Fibroblast of the aortic adventitia (primary cell): ENCODE measurements around the gene WDR18. TPM values are rescaled to one million over a fixed set of nuclear protein-coding genes. Genes with fewer than 3 reads are reported as not detected.

ENCODE experiments used
- DNase-seq: peaks from one replicate; pipeline ENCODE4 v3.0.0-alpha.2; 2010; ENCODE audit warnings: low read depth
- H3K4me3 ChIP-seq: 2 replicates; pipeline ENCODE4 v1.5.1; 2011; ENCODE audit warnings: low read depth, mild to moderate bottlenecking, control low read depth, low read length, moderate library complexity
- CTCF ChIP-seq: IDR thresholded peaks from 2 replicates; pipeline ENCODE4 v1.5.1; 2011; ENCODE audit warnings: mild to moderate bottlenecking, low read length, control low read depth, inconsistent platforms; ENCODE audit not compliant: insufficient read depth
- total RNA-seq: library from RNA; depleted of rRNA; stranded (reverse); fragments of >200 nt; gene quantifications from 2 replicates; pipeline ENCODE4 v1.2.3, GENCODE V29; 2012; ENCODE audit warnings: low replicate concordance

Gene WDR18
- total RNA-seq, 1 donor: 45.0 TPM

DNA sequence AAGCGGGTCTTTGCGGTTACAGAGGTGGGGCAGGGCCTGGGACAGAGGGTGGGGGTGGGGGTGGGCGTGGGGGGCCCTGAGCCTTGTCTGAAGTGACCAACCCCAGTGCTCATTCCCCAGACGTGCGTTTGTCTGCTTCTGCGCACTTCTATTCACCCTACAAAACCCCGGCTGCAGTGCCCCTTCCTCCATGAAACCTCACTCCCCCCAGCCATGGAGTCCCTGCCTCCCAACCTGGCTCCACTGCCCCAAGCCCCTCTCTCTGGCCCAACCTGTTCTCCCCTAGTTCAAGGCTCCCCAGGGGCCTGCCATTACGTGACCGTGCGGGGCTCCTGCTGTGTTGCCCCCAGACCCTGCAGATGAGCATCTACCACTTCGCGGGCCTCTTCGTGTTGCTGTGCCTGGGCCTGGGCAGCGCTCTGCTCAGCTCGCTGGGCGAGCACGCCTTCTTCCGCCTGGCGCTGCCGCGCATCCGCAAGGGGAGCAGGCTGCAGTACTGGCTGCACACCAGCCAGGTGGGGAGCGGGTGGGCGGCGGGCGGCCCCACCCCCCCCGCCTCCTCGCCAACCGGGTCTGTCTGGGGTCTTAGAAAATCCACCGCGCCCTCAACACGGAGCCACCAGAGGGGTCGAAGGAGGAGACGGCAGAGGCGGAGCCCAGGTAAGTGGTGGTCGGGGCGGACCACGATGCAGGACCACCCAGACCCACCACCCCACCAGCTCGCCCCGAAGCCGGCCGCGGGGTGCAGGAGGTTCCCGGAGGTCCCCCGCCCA is 24.3 kb downstream of the WDR18 start:
- TF ChIP-seq CTCF: no peak
- no peak overlapping the region for H3K4me3 ChIP-seq
- DNase-seq: no peak

DNA sequence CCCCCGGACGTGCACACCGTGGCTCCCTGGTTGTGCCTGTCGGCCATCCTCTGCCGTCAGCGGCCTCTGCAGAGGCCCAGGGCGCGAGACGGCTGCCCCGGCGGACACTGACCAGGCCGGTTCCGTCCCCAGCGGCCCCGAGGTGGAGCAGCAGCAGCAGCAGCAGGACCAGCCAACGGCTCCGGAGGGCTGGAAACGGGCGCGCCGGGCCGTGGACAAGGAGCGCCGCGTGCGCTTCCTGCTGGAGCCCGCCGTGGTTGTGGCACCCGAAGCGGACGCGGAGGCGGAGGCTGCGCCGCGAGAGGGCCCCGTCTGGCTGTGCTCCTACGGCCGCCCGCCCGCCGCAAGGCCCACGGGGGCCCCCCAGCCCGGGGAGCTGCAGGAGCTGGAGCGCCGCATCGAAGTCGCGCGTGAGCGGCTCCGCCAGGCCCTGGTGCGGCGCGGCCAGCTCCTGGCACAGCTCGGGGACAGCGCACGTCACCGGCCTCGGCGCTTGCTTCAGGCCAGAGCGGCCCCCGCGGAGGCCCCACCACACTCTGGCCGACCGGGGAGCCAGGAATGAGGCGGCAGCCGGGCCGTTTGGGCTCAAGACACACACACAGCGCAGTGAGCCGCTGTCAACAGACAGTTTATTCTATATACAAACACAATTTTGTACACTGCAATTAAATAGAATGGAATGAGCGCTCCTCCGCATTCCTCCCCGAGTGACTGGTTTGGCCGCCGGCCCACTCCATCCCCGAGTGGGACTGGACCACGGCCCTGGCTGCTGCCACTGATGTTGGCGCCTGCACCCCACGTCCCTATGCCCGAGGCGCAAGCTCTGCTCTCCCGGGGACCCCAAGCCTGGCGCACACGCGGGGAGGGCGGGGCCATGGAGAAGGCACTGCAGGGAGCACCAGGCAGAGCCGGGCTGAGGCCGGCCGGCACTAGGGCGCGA is 25.2 kb downstream of the WDR18 start:
- DNase-seq: peak; percentile 50
- no peak overlapping the region for H3K4me3 ChIP-seq
- no peak for TF ChIP-seq CTCF

GRCh38 chr19:1009981-1010538 is 25.9 kb downstream of the WDR18 start:
- no peak for DNase-seq
- no peak overlapping the region for H3K4me3 ChIP-seq
- TF ChIP-seq CTCF: no peak

- no peak for TF ChIP-seq CTCF
- DNase-seq: no peak
- H3K4me3 ChIP-seq: no peak overlapping the region
Measured at GRCh38 chr19:1010586-1011510, 26.7 kb downstream of the WDR18 start.

GRCh38 chr19:1011831-1012333 is 27.7 kb downstream of the WDR18 start:
- TF ChIP-seq CTCF: no peak
- no peak for DNase-seq
- H3K4me3 ChIP-seq: no peak overlapping the region

- no peak for TF ChIP-seq CTCF
- H3K4me3 ChIP-seq: no peak overlapping the region
- DNase-seq: no peak
Measured at GRCh38 chr19:1012334-1012733, 28.2 kb downstream of the WDR18 start.
